ENCODE data around the gene CEACAM1.

GRCh38 chr19:42479736-42480135 lies 48.5 kb downstream of the CEACAM1 start:
- no peak for TF ChIP-seq CTCF (IDR thresholded peaks at IDR 0.05)
- TF ChIP-seq REST (IDR thresholded peaks at IDR 0.05; ENCODE audit: insufficient read depth in 1 of 2, low read depth in 2 of 2, low read length in 1 of 2): no peak
- no peak for TF ChIP-seq POLR2AphosphoS5 (IDR thresholded peaks at IDR 0.05; ENCODE audit: low read depth, low read length)
- no peak for TF ChIP-seq TCF7L2 (IDR thresholded peaks at IDR 0.05; ENCODE audit: low read depth, low read length)
- TF ChIP-seq SIN3A (IDR thresholded peaks at IDR 0.05; ENCODE audit: borderline replicate concordance, insufficient read depth, low read depth, low read length): no peak
